HG02763 (cell line): ENCODE measurements around the gene CLN5.

ENCODE experiments used
- ATAC-seq: cut with Tn5 transposase; IDR thresholded peaks from one replicate; pipeline ENCODE4 v1.9.1; 2021; ENCODE audit warnings: mild to moderate bottlenecking, moderate library complexity; ENCODE audit not compliant: unreplicated experiment

The CLN5 gene

GRCh38 chr13:77016888-77017623 is 25.2 kb downstream of the CLN5 start:
- no peak for ATAC-seq

GRCh38 chr13:77019756-77020155 is 27.9 kb downstream of the CLN5 start:
- ATAC-seq, result no peak

GRCh38 chr13:77022341-77022740 is 30.5 kb downstream of the CLN5 start:
- ATAC-seq, result no peak

GRCh38 chr13:77026255-77026860 is 34.5 kb downstream of the CLN5 start:
- peak; percentile 54 for ATAC-seq

GRCh38 chr13:77026861-77027621 is 35.2 kb downstream of the CLN5 start, which contains the start of gene FBXL3:
Gene FBXL3, minus strand, starts transcription at chr13:77027159. Its CDS starts 5,299 bp downstream, at chr13:77021860.
- ATAC-seq, result peak; percentile 57

GRCh38 chr13:77028202-77028601 is 36.3 kb downstream of the CLN5 start:
- ATAC-seq, result no peak

- ATAC-seq, result no peak
Observed at GRCh38 chr13:77029436-77029835, 37.6 kb downstream of the CLN5 start.

GRCh38 chr13:77031656-77032243 is 39.9 kb downstream of the CLN5 start:
- ATAC-seq, result no peak

- no peak for ATAC-seq
Observed at GRCh38 chr13:77033717-77034302, 41.9 kb downstream of the CLN5 start.

GRCh38 chr13:77034881-77035280 is 43.0 kb downstream of the CLN5 start:
- ATAC-seq, result no peak

- no peak for ATAC-seq
Observed at GRCh38 chr13:77036279-77036678, 44.4 kb downstream of the CLN5 start.

GRCh38 chr13:77038907-77039480 is 47.1 kb downstream of the CLN5 start:
- ATAC-seq, result no peak

GRCh38 chr13:77040076-77040475 is 48.2 kb downstream of the CLN5 start:
- ATAC-seq, result no peak

- ATAC-seq, result no peak
Observed at GRCh38 chr13:77040835-77041234, 49.0 kb downstream of the CLN5 start.

- no peak for ATAC-seq
Observed at GRCh38 chr13:77042566-77043177, 50.8 kb downstream of the CLN5 start.

- no peak for ATAC-seq
Observed at GRCh38 chr13:77047649-77048343, 55.9 kb downstream of the CLN5 start.

- ATAC-seq, result no peak
Observed at GRCh38 chr13:77048681-77049080, 56.8 kb downstream of the CLN5 start.

GRCh38 chr13:77053192-77053591 is 61.3 kb downstream of the CLN5 start:
- ATAC-seq, result no peak
